Fibroblast of mammary gland (primary cell): ENCODE data around the gene PTTG1IP2.

ENCODE experiments used
- DNase-seq: peaks from one replicate; pipeline ENCODE4 v3.0.0-alpha.2; 2010; ENCODE audit warnings: low read depth
- H3K4me3 ChIP-seq: 2 replicates; pipeline ENCODE4 v1.5.1; 2011; ENCODE audit warnings: low read depth, mild to moderate bottlenecking, low read length, moderate library complexity; ENCODE audit not compliant: control insufficient read depth
- TF ChIP-seq, protein P1 (sequence below): conservative IDR thresholded peaks from 2 replicates; pipeline ENCODE4 v1.5.1; 2011; ENCODE audit warnings: low read depth, low read length, inconsistent platforms; ENCODE audit not compliant: control insufficient read depth, insufficient read depth

Gene PTTG1IP2

DNA sequence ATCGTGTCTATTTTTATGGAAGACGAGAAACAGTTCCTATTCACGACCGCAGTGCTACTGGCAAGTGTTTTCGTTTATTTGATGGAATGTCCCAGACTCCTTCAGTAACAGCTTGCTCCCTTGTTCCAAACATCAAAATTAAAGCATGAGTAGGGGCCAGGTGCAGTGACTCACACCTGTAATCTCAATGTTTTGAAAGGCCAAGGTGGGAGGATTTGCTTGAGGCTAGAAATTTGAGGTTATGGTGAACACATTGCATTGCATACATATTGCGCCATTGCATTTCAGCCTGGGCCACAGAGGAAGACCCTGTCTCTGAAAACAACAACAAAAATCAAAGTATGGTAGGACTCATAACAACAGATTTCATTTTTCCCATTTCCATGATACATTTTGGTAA is 22.8 kb downstream of the PTTG1IP2 start:
- DNase-seq = no peak
- TF ChIP-seq, protein P1, sequence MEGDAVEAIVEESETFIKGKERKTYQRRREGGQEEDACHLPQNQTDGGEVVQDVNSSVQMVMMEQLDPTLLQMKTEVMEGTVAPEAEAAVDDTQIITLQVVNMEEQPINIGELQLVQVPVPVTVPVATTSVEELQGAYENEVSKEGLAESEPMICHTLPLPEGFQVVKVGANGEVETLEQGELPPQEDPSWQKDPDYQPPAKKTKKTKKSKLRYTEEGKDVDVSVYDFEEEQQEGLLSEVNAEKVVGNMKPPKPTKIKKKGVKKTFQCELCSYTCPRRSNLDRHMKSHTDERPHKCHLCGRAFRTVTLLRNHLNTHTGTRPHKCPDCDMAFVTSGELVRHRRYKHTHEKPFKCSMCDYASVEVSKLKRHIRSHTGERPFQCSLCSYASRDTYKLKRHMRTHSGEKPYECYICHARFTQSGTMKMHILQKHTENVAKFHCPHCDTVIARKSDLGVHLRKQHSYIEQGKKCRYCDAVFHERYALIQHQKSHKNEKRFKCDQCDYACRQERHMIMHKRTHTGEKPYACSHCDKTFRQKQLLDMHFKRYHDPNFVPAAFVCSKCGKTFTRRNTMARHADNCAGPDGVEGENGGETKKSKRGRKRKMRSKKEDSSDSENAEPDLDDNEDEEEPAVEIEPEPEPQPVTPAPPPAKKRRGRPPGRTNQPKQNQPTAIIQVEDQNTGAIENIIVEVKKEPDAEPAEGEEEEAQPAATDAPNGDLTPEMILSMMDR = no peak
- no peak overlapping the region for H3K4me3 ChIP-seq

DNA sequence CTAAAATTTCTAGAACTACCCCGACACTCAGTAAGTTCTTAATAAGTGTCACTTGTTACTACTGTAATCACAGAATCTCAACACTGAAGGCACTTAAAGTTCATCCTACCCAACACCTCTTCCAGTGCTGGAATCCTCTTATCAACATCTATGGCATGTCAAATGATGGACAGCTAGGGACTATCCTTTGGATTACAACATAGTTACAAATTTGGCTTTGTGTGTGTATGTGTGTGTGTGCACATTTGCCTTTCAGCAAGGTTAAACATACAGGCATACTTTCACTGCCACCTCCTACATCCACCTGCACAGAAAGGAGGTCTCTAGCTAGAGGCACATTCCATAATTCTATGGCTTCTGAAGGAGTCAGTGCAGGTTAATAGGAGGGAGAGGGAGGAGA is 25.8 kb downstream of the PTTG1IP2 start:
- TF ChIP-seq, protein P1 = no peak
- no peak for DNase-seq
- no peak overlapping the region for H3K4me3 ChIP-seq

DNA sequence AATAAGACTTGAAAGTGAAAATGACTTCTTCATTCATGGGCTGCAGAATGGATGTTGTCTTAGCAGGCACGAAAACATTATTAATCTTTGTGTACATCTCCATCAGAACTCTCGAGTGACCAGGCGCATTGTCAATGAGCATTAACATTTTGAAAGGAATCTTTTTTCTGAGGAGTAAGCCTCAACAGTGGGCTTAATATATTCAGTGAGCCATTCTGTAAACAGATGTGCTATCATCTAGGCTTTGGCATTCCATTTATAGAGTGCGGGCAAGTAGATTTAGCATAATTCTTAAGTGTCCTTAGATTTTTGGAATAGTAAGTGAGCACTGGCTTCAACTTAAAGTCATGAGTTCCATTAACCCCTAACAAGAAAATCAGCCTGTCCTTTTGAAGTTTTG is 33.1 kb downstream of the PTTG1IP2 start:
- no peak overlapping the region for H3K4me3 ChIP-seq
- TF ChIP-seq, protein P1 = no peak
- DNase-seq = no peak

DNA sequence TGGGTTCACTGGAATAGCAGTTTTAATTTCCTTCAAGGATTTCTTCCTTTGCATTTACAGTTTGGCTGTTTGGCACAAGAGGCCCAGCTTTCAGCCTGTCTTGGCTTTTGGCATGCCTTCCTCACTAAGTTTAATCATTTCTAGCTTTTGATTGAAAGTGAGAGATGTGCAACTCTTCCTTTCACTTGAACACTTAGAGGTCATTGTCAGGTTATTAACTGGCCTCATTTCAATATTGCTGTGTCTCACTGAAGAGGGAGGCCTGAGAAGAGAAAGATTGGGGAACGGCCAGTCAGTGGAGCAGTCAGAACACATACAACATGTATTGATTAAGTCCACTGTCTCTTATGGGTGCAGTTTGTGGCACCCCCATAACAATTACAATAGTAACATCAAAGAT is 33.9 kb downstream of the PTTG1IP2 start:
- TF ChIP-seq, protein P1 = no peak
- DNase-seq = no peak

DNA sequence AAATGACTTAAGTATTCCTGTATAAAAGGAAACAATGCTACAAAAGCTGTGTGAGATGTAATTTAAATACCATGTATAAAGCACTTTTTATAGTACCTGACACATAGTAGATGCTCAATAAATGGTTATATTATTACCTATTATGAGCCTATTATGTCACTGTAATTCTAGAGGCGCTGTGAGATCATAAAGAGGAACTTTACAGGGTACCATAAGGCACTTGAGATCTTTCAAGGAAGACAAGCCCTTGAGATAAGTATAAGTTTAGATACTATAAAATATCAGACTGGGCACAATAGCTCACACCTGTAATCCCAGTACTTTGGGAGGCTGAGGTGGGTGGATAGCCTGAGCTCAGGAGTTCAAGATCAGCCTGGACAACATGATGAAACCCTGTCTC is 38.3 kb downstream of the PTTG1IP2 start:
- no peak for DNase-seq
- H3K4me3 ChIP-seq = no peak overlapping the region
- TF ChIP-seq, protein P1 = no peak

More for the DNA sequence above, 33.9 kb downstream of the PTTG1IP2 start:
- no peak overlapping the region for H3K4me3 ChIP-seq

DNA sequence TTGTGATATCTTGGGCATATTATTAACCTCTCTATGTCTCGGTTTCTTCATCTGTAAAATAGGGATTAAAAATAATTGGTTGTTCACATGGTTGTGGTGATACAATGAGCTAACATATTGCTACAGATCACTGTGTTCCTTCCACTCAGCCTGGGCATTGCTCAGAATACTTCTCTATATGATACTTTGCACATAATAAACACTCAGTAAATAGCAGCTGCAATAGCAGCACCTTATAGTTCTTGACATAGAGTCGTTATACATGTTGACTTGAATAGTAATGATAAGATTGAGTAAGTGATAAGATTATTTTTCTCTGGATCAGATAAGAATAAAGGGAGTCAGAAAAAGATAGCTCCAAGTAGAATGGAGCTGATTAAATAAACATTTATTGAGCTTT is 42.3 kb downstream of the PTTG1IP2 start:
- no peak overlapping the region for H3K4me3 ChIP-seq
- DNase-seq = no peak
- TF ChIP-seq, protein P1 = no peak

DNA sequence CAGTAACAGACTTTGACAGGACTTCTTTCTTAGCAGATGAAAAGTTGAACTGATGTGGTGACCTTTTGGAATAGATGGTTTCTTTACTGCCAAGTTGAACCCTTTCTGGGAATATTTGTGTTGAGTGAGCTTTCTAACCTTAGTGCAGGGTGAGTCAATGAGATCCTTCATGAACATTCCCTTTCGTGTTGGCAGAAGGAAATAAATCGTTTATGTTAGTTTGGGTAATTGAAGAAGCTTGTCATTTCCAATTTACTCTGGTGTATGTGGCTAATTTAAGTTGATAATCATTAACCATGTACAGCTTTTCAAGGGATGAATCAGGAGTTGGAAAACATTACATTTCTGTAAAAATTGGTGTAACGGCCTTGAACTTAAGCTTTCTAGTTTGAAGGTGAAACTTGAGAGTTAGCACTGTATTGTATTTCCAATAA is 43.4 kb downstream of the PTTG1IP2 start:
- no peak for DNase-seq
- H3K4me3 ChIP-seq = no peak overlapping the region
- TF ChIP-seq, protein P1 = no peak
